ENCODE measurements around the gene SLC30A2. TPM values are rescaled to one million over a fixed set of nuclear protein-coding genes. Genes with fewer than 3 reads are reported as not detected.

SLC30A2 gene
- total RNA-seq, 3 donors from 2014 or later: 0.12 to 0.14 (median 0.13) TPM

- DNase-seq (no peak), ATAC-seq (no peak)
- H3K9me3 ChIP-seq: no peaks in the 10 kb centered on the region
- no peaks in the 10 kb centered on the region for H3K36me3 ChIP-seq (ENCODE audit: low read depth)
- intact Hi-C loops (cut with DNase I, micrococcal nuclease): no loop called here
- no peak overlapping the region for H3K4me3 ChIP-seq
- no peaks in the 10 kb centered on the region for H3K4me1 ChIP-seq (ENCODE audit: low read depth)
- TF ChIP-seq CTCF (IDR thresholded peaks at IDR 0.05): no peak
Measured at GRCh38 chr1:26059906-26060305, 14.0 kb upstream of the SLC30A2 start.

GRCh38 chr1:26058052-26058595 lies 12.2 kb upstream of the SLC30A2 start:
- DNase-seq (no peak), ATAC-seq (no peak)
- Histone ChIP-seq H3K4me3 (no peak overlapping the region), H3K4me1 (ENCODE audit: low read depth) (no peaks in the 10 kb centered on the region), H3K9me3 (no peaks in the 10 kb centered on the region), H3K36me3 (ENCODE audit: low read depth) (no peaks in the 10 kb centered on the region)
- intact Hi-C loops (cut with DNase I, micrococcal nuclease): no loop called here
- no peak for TF ChIP-seq CTCF (IDR thresholded peaks at IDR 0.05)

GRCh38 chr1:26057189-26057588 lies 11.3 kb upstream of the SLC30A2 start:
- intact Hi-C loops (cut with DNase I, micrococcal nuclease): no loop called here

GRCh38 chr1:26055041-26055440 lies 9.1 kb upstream of the SLC30A2 start:
- Histone ChIP-seq H3K36me3 (ENCODE audit: low read depth) (no peaks in the 10 kb centered on the region), H3K4me1 (ENCODE audit: low read depth) (no peaks in the 10 kb centered on the region), H3K9me3 (no peaks in the 10 kb centered on the region), H3K4me3 (no peak overlapping the region)
- DNase-seq (no peak), ATAC-seq (no peak)
- intact Hi-C loops (cut with DNase I, micrococcal nuclease): no loop called here
- no peak for TF ChIP-seq CTCF (IDR thresholded peaks at IDR 0.05)

More at GRCh38 chr1:26057189-26057588, 11.3 kb upstream of the SLC30A2 start:
- Histone ChIP-seq H3K9me3 (no peaks in the 10 kb centered on the region), H3K4me1 (ENCODE audit: low read depth) (no peaks in the 10 kb centered on the region), H3K4me3 (no peak overlapping the region), H3K36me3 (ENCODE audit: low read depth) (no peaks in the 10 kb centered on the region)
- ATAC-seq: no peak
- no peak for TF ChIP-seq CTCF (IDR thresholded peaks at IDR 0.05)
- DNase-seq: no peak

- Histone ChIP-seq H3K4me3 (no peak overlapping the region), H3K4me1 (ENCODE audit: low read depth) (peaks cover 7% of the 10 kb centered on the region), H3K36me3 (ENCODE audit: low read depth) (no peaks in the 10 kb centered on the region), H3K9me3 (no peaks in the 10 kb centered on the region)
- no peak for DNase-seq
- no peak for TF ChIP-seq CTCF (IDR thresholded peaks at IDR 0.05)
- no peak for ATAC-seq
- intact Hi-C loops (cut with DNase I, micrococcal nuclease): no loop called here
Measured at GRCh38 chr1:26053718-26054560, 8.0 kb upstream of the SLC30A2 start.

All from mucosa of descending colon (tissue), 3 donors.